GM19193 (cell line): ENCODE data around the gene AK8.

Experiments used
- POLR2A ChIP-seq: IDR thresholded peaks from 4 replicates; pipeline ENCODE4 v1.6.1; 2011; ENCODE audit not compliant: insufficient read depth, insufficient read length; ENCODE audit errors: extremely low read depth

Gene AK8

GRCh38 chr9:132878695-132879456 lies 792 bp upstream of the AK8 start, which contains the start of gene SPACA9:
TSS of gene SPACA9 (plus strand) at chr9:132878898. CDS start at chr9:132883948, 5,050 bp downstream.
- no peak for TF ChIP-seq POLR2A

GRCh38 chr9:132877458-132877823 lies 643 bp downstream of the AK8 start:
- TF ChIP-seq POLR2A = no peak

- no peak for TF ChIP-seq POLR2A
Measured at GRCh38 chr9:132876849-132877248, 1.2 kb downstream of the AK8 start.

- TF ChIP-seq POLR2A = no peak
Measured at GRCh38 chr9:132875159-132875558, 2.9 kb downstream of the AK8 start.

GRCh38 chr9:132873403-132873802 lies 4.7 kb downstream of the AK8 start:
- TF ChIP-seq POLR2A = no peak

- TF ChIP-seq POLR2A = no peak
Measured at GRCh38 chr9:132869266-132869665, 8.8 kb downstream of the AK8 start.

GRCh38 chr9:132866898-132867297 lies 11.2 kb downstream of the AK8 start:
- TF ChIP-seq POLR2A = no peak

- no peak for TF ChIP-seq POLR2A
Measured at GRCh38 chr9:132864691-132865090, 13.4 kb downstream of the AK8 start.

- TF ChIP-seq POLR2A = no peak
Measured at GRCh38 chr9:132864277-132864676, 13.8 kb downstream of the AK8 start.

- TF ChIP-seq POLR2A = no peak
Measured at GRCh38 chr9:132863096-132863495, 15.0 kb downstream of the AK8 start.

- no peak for TF ChIP-seq POLR2A
Measured at GRCh38 chr9:132862533-132862932, 15.6 kb downstream of the AK8 start.

- no peak for TF ChIP-seq POLR2A
Measured at GRCh38 chr9:132861666-132862065, 16.4 kb downstream of the AK8 start.

GRCh38 chr9:132858751-132859150 lies 19.3 kb downstream of the AK8 start:
- TF ChIP-seq POLR2A = no peak

GRCh38 chr9:132857616-132858342 lies 20.3 kb downstream of the AK8 start:
- TF ChIP-seq POLR2A = no peak

GRCh38 chr9:132857031-132857430 lies 21.1 kb downstream of the AK8 start:
- no peak for TF ChIP-seq POLR2A

GRCh38 chr9:132855904-132856303 lies 22.2 kb downstream of the AK8 start:
- TF ChIP-seq POLR2A = no peak
